OCI-LY1 (cell line): ENCODE data around the gene FGR.

Experiments
- EZH2 ChIP-seq: fragments of 200-600 bp; sonication (generic), shearing (Covaris generic); IDR thresholded peaks from 2 replicates; pipeline ENCODE4 v1.8.0; 2017; ENCODE audit warnings: borderline replicate concordance, mixed run types, mild to moderate bottlenecking, antibody characterized with exemption, low read length, moderate library complexity, mixed read lengths
- TF ChIP-seq, protein P1 (sequence below): fragments of 200-600 bp; sonication (generic), shearing (Covaris generic); IDR thresholded peaks from 2 replicates; pipeline ENCODE4 v1.5.1; 2017; ENCODE audit warnings: mild to moderate bottlenecking, antibody characterized with exemption, low read length, moderate library complexity, mixed read lengths

DNA sequence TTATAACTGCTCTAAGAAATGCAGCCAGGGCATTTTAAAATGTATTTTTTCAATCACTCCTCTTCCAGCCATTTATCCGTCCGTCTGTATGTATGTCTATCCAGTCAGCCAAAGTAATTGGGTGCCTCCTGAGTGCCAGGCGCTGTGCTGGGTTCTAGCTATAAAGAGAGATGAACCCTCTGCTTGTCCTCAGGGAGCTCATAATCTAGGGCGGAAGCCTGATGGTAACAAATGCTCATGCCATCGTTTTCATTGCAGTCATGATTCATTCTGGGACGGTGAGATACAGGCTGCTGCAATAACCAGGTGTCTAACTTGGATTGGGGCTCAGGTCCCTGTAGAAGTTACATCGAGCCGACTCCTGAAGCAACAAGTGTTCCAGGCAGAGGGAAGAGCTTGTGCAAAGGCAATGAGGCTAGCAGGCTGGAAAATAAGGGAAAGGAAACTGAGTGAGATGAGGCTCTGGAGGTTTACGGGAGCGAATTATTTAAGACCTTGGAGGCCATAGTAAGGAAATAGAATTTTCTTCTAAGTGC, 25.4 kb upstream of the FGR start:
- TF ChIP-seq EZH2, result no peak
- TF ChIP-seq, protein P1, sequence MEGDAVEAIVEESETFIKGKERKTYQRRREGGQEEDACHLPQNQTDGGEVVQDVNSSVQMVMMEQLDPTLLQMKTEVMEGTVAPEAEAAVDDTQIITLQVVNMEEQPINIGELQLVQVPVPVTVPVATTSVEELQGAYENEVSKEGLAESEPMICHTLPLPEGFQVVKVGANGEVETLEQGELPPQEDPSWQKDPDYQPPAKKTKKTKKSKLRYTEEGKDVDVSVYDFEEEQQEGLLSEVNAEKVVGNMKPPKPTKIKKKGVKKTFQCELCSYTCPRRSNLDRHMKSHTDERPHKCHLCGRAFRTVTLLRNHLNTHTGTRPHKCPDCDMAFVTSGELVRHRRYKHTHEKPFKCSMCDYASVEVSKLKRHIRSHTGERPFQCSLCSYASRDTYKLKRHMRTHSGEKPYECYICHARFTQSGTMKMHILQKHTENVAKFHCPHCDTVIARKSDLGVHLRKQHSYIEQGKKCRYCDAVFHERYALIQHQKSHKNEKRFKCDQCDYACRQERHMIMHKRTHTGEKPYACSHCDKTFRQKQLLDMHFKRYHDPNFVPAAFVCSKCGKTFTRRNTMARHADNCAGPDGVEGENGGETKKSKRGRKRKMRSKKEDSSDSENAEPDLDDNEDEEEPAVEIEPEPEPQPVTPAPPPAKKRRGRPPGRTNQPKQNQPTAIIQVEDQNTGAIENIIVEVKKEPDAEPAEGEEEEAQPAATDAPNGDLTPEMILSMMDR, result no peak
